Measurements from ENCODE around the gene SMG7. TPM values are rescaled to one million over a fixed set of nuclear protein-coding genes. Genes with fewer than 3 reads are reported as not detected.

The SMG7 gene
- total RNA-seq, 4 donors from 2014 or later, result 37.8 to 82.1 (median 58.9) TPM

DNA sequence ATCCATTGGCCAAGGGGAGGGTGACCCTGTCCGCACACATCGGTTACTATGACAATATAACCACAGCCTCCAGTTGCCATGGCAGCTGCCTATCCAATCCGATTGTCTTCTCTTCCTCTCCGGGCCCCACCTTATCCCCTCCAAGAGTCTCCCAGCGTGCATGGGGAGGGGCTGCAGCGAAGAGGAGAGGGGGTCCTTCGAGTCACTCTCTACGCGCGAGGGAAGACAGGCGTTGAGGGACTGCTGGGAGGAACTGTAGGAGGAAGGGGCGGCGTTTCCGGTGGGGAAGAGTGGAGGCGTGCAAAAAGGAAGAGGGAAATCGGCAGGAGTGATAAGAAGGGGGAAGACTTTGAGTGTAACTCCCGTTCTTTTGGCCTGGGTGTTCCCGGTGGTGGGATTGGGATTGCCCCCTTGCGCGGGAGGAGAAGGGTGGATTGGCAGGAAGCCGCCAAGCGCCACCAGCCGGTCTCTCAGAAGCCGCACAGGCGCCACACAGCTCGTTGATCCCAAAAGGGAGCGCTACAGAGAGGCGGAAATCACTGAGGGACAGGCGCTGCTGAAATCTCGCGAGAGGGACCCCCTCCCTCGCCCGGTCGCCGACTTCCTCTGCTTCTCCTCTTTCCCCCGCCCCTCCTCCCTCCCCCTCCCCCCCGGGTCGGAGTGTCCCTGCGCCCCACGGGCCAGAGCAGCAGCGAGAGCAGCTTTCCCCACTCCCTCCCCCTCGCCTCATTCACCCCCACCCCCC is 384 bp upstream of the SMG7 start:
- peak; percentile 98 to 99 for DNase-seq
- no peaks in the 10 kb centered on the region for H3K36me3 ChIP-seq
- peaks cover 0 to 11% of the 10 kb centered on the region in 2 donors for H3K4me1 ChIP-seq
- H3K27ac ChIP-seq, result peak overlapping the region; percentile 96 to 97 (median 96)
- TF ChIP-seq POLR2A (IDR thresholded peaks at IDR 0.05), result peak; percentile 1 to 50
- peak in 2 of 6 experiments; percentile 7 to 22 for TF ChIP-seq CTCF (IDR thresholded peaks at IDR 0.05)
- no peaks in the 10 kb centered on the region for H3K27me3 ChIP-seq
- 0 to 1% methylated on average over 26 to 41 of the region's 42 CpGs for WGBS, 2 donors
- H3K4me3 ChIP-seq (replicated peaks in 1 of 3), result peak overlapping the region; percentile 81 to 95 (median 91)
- intact Hi-C loops (cut with DNase I), result loop anchor here (5.0 to 10.0 kb wide), 3 partner anchors 73 to 165 kb away; partner anchors contain the start of gene ARPC5
- H3K9me3 ChIP-seq, result no peaks in the 10 kb centered on the region

- no peak for DNase-seq
- Histone ChIP-seq H3K4me1 (peaks cover under 1 to 11% of the 10 kb centered on the region in 2 donors), H3K27ac (no peak overlapping the region), H3K36me3 (no peaks in the 10 kb centered on the region), H3K9me3 (no peaks in the 10 kb centered on the region), H3K4me3 (replicated peaks in 1 of 3) (peak overlapping the region; percentile 81 to 95 (median 91)), H3K27me3 (no peaks in the 10 kb centered on the region)
- no peak for TF ChIP-seq CTCF (IDR thresholded peaks at IDR 0.05)
- no peak for TF ChIP-seq POLR2A (IDR thresholded peaks at IDR 0.05)
- WGBS, 2 donors, result 21 to 24% methylated on average over 9 of the region's 9 CpGs
- intact Hi-C loops (cut with DNase I), result loop anchor here (5.0 to 10.0 kb wide), 3 partner anchors 72 to 164 kb away; partner anchors contain the start of gene ARPC5
Observed at GRCh38 chr1:183473217-183473536, 878 bp downstream of the SMG7 start.

GRCh38 chr1:183476081-183476480 is 3.8 kb downstream of the SMG7 start:
- intact Hi-C loops (cut with DNase I), result loop anchor here (10.0 kb wide), 1 partner anchor 69 kb away; no protein-coding TSS in a partner anchor
- peaks cover 18 to 32% of the 10 kb centered on the region in 2 donors for H3K4me1 ChIP-seq
- no peak for DNase-seq

GRCh38 chr1:183477986-183478781 is 5.9 kb downstream of the SMG7 start:
- intact Hi-C loops (cut with DNase I), result loop anchor here (10.0 kb wide), 1 partner anchor 67 kb away; no protein-coding TSS in a partner anchor
- Histone ChIP-seq H3K4me1 (peaks cover 18 to 31% of the 10 kb centered on the region in 2 donors), H3K36me3 (no peaks in the 10 kb centered on the region)

More at GRCh38 chr1:183476081-183476480, 3.8 kb downstream of the SMG7 start:
- Histone ChIP-seq H3K27me3 (no peaks in the 10 kb centered on the region), H3K4me3 (replicated peaks in 1 of 3) (no peak overlapping the region), H3K27ac (no peak overlapping the region), H3K9me3 (no peaks in the 10 kb centered on the region), H3K36me3 (no peaks in the 10 kb centered on the region)
- TF ChIP-seq CTCF (IDR thresholded peaks at IDR 0.05), result no peak
- TF ChIP-seq POLR2A (IDR thresholded peaks at IDR 0.05), result no peak
- 74 to 82% methylated on average over 3 of the region's 3 CpGs for WGBS, 2 donors

DNA sequence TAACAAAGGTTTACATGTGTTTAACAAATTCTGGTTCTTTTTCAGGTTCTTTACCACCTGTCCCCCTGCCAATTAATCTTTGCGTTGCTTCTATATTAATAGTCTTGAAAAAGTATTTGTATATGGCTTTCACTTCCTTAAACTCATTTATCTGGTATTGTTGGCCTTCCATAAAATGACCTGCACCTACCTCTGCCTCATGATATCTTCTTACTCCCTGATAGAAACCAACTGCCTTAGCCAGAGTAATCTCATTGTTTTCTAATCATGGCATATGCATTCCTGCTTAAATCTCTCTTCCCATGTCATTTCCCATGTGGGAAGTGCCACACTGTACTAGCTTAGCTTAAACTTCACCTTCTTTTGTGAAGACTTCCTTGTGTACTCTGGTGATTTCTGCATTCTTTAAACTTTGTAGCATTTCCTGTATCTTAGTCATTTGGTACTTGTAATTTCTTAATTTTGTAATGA is 8.7 kb downstream of the SMG7 start:
- Histone ChIP-seq H3K27me3 (no peaks in the 10 kb centered on the region), H3K4me1 (peaks cover 25 to 27% of the 10 kb centered on the region in 2 donors), H3K27ac (no peak overlapping the region), H3K9me3 (no peaks in the 10 kb centered on the region), H3K36me3 (no peaks in the 10 kb centered on the region), H3K4me3 (replicated peaks in 1 of 3) (no peak overlapping the region)
- intact Hi-C loops (cut with DNase I), result no loop called here
- DNase-seq, result no peak
- TF ChIP-seq POLR2A (IDR thresholded peaks at IDR 0.05) (no peak), CTCF (IDR thresholded peaks at IDR 0.05) (no peak)
- WGBS, 2 donors, result 76% methylated on average over 1 of the region's 1 CpG

More at GRCh38 chr1:183477986-183478781, 5.9 kb downstream of the SMG7 start:
- 78 to 85% methylated on average over 3 of the region's 3 CpGs for WGBS, 2 donors
- H3K27ac ChIP-seq, result no peak overlapping the region
- no peaks in the 10 kb centered on the region for H3K27me3 ChIP-seq
- no peak for DNase-seq
- no peaks in the 10 kb centered on the region for H3K9me3 ChIP-seq
- TF ChIP-seq POLR2A (IDR thresholded peaks at IDR 0.05), result no peak
- no peak overlapping the region for H3K4me3 ChIP-seq (replicated peaks in 1 of 3)
